HepG2 (cell line): ENCODE data around the gene HMGN4. TPM values are rescaled to one million over a fixed set of nuclear protein-coding genes. Genes with fewer than 3 reads are reported as not detected.
A peak's percentile ranks its signal among the peaks of the same experiment; 100 is the strongest.

ENCODE experiments used
- ARID3A ChIP-seq: IDR thresholded peaks from 2 replicates; pipeline ENCODE4 v1.6.1; 2012; ENCODE audit warnings: low read depth, low read length, improper control_type of control experiment
- ASH2L ChIP-seq: fragments of 300-600, 200-600 bp; sonication (generic); IDR thresholded peaks from 2 replicates; pipeline ENCODE4 v1.7.0; 2017; ENCODE audit warnings: low read depth, mild to moderate bottlenecking, moderate library complexity, mixed read lengths, low read length; ENCODE audit not compliant: insufficient read length
- ATF3 ChIP-seq: sonication (generic); formaldehyde crosslinking; IDR thresholded peaks from 2 replicates; pipeline ENCODE4 v1.4.0; 2020; ENCODE audit warnings: missing genetic modification reagents
- BHLHE40 ChIP-seq: IDR thresholded peaks from 2 replicates; pipeline ENCODE4 v1.6.1; 2011; ENCODE audit warnings: low read length, improper control_type of control experiment
- CCDC6 ChIP-seq: sonication (generic); formaldehyde crosslinking; IDR thresholded peaks from 2 replicates; pipeline ENCODE4 v1.8.1; 2022; ENCODE audit warnings: mild to moderate bottlenecking, missing genetic modification reagents, moderate library complexity
- HNRNPK ChIP-seq: fragments of 200-400 bp; formaldehyde crosslinking; IDR thresholded peaks from 2 replicates; pipeline ENCODE4 v1.6.1; 2018; ENCODE audit warnings: low read length, low read depth, moderate library complexity, mild to moderate bottlenecking; ENCODE audit not compliant: poor library complexity, severe bottlenecking
- HNRNPL ChIP-seq: fragments of 200-400 bp; formaldehyde crosslinking; IDR thresholded peaks from 2 replicates; pipeline ENCODE4 v1.6.1; 2017; ENCODE audit warnings: mild to moderate bottlenecking, low read depth, low read length
- KLF16 ChIP-seq, 2 experiments: sonication (generic) in 1 of 2; formaldehyde crosslinking in 1 of 2; IDR thresholded peaks; 2 replicates each; pipeline versions ENCODE4 v1.6.1 to v1.8.0; 2016 to 2023; ENCODE audit warnings: missing genetic modification reagents in 2 of 2, missing compliant biosample characterization in 1 of 2
- MNT ChIP-seq: fragments of 450-650 bp; IDR thresholded peaks from 2 replicates; pipeline ENCODE4 v1.6.1; 2016
- RFXAP ChIP-seq: sonication (generic); formaldehyde crosslinking; IDR thresholded peaks from 2 replicates; pipeline ENCODE4 v1.4.0; 2020; ENCODE audit warnings: missing genetic modification reagents, borderline replicate concordance
- SMARCE1 ChIP-seq: fragments of 450-650 bp; IDR thresholded peaks from 2 replicates; pipeline ENCODE4 v1.6.1; 2017; ENCODE audit warnings: borderline replicate concordance
- SP5 ChIP-seq: IDR thresholded peaks from 2 replicates; pipeline ENCODE4 v1.6.1; 2016; ENCODE audit warnings: low read depth, borderline replicate concordance
- TCF12 ChIP-seq, 2 experiments: fragments of 450-650 bp in 1 of 2; sonication (generic) in 1 of 2; formaldehyde crosslinking in 1 of 2; IDR thresholded peaks; 2 replicates each; pipeline versions ENCODE4 v1.6.1 to v1.8.0; 2017 to 2022; ENCODE audit warnings: antibody characterized with exemption in 1 of 2, mild to moderate bottlenecking in 1 of 2, missing genetic modification reagents in 1 of 2, moderate library complexity in 1 of 2
- TOE1 ChIP-seq: sonication (generic); formaldehyde crosslinking; IDR thresholded peaks from 2 replicates; pipeline ENCODE4 v1.4.0; 2020; ENCODE audit warnings: mild to moderate bottlenecking, missing genetic modification reagents
- ZC3H4 ChIP-seq: sonication (generic); formaldehyde crosslinking; IDR thresholded peaks from 2 replicates; pipeline ENCODE4 v1.4.0; 2020; ENCODE audit warnings: missing genetic modification reagents, borderline replicate concordance
- ZNF280D ChIP-seq: sonication (generic); formaldehyde crosslinking; IDR thresholded peaks from 2 replicates; pipeline ENCODE4 v1.5.1; 2020; ENCODE audit warnings: mild to moderate bottlenecking, missing genetic modification reagents
- ZNF414 ChIP-seq: sonication (generic); formaldehyde crosslinking; IDR thresholded peaks from 2 replicates; pipeline ENCODE4 v1.5.0; 2020; ENCODE audit warnings: missing genetic modification reagents
- ZNF660 ChIP-seq: sonication (generic); formaldehyde crosslinking; IDR thresholded peaks from 2 replicates; pipeline ENCODE4 v1.5.1; 2020; ENCODE audit warnings: mild to moderate bottlenecking, low read depth, missing genetic modification reagents, borderline replicate concordance
- ZNF713 ChIP-seq: sonication (generic); formaldehyde crosslinking; IDR thresholded peaks from 2 replicates; pipeline ENCODE4 v1.4.0; 2020; ENCODE audit warnings: mild to moderate bottlenecking, missing genetic modification reagents
- ZSCAN22 ChIP-seq: sonication (generic); formaldehyde crosslinking; IDR thresholded peaks from 2 replicates; pipeline ENCODE4 v1.4.0; 2020; ENCODE audit warnings: mild to moderate bottlenecking, missing genetic modification reagents
- ZSCAN9 ChIP-seq: IDR thresholded peaks from 2 replicates; pipeline ENCODE4 v1.6.1; 2016; ENCODE audit warnings: borderline replicate concordance
- polyA plus RNA-seq, 8 experiments: library from polyadenylated mRNA; depleted of rRNA in 3 of 8; stranded (reverse) in 7 of 8; unstranded in 1 of 8; fragments of >200 nt; fragmentation: Illumina TruSeq in 4 of 8; extraction: Trizol in 4 of 8; gene quantifications; 2 replicates each; pipeline versions ENCODE4 v1.2.1 to v1.2.3, GENCODE V29; 2011 to 2016; ENCODE audit warnings: low read depth in 4 of 8, missing spikeins in 1 of 8, mixed read lengths in 1 of 8; ENCODE audit not compliant: insufficient read depth in 1 of 8
- total RNA-seq, 5 experiments: library from RNA; depleted of rRNA; stranded (reverse); fragments of >200 nt; fragmentation: Illumina TruSeq; extraction: Trizol; gene quantifications; 2 replicates each; pipeline ENCODE4 v1.2.3, GENCODE V29; 2016; ENCODE audit warnings: low read depth in 1 of 5

The HMGN4 gene
- total and polyA plus RNA-seq, 2 of the 13 experiments (the other 11 are each of a cell fraction or from before 2014, with no cell fraction given): 39.9 to 52.1 TPM

GRCh38 chr6:26568601-26569432 lies 30.7 kb downstream of the HMGN4 start (continued):
- TF ChIP-seq SP5 (CRISPR knock-in tag): peak; percentile 34; the same call in 1 of the 2 replicates
- TF ChIP-seq MNT: peak; percentile 45
- TF ChIP-seq ZNF660 (CRISPR knock-in tag): no peak
- TF ChIP-seq ATF3: peak; percentile 38; the same call in 1 of the 2 replicates
- TF ChIP-seq TCF12 (IDR thresholded peaks at IDR 0.05): no peak
- no peak for TF ChIP-seq TCF12 (CRISPR knock-in tag; IDR thresholded peaks at IDR 0.05)
- TF ChIP-seq TOE1: no peak
- TF ChIP-seq ZNF280D (CRISPR knock-in tag): peak; percentile 81
- TF ChIP-seq ZNF414 (CRISPR knock-in tag): peak; percentile 84; the same call in 1 of the 2 replicates
- TF ChIP-seq RFXAP (CRISPR knock-in tag): peak; percentile 75; the same call in 1 of the 2 replicates
- TF ChIP-seq BHLHE40: 0 out of 2 replicates have a peak, but pooled peaks have one; percentile 37
- TF ChIP-seq ZSCAN9 (CRISPR knock-in tag): peak; percentile 92
- TF ChIP-seq HNRNPK: no peak
- peak; percentile 87 for TF ChIP-seq ARID3A
- TF ChIP-seq HNRNPL: no peak
- TF ChIP-seq CCDC6: peak; percentile 27; the same call in 1 of the 2 replicates
- TF ChIP-seq ZSCAN22 (CRISPR knock-in tag): no peak
- TF ChIP-seq KLF16 (CRISPR knock-in tag; IDR thresholded peaks at IDR 0.05): peak in 1 of 2 experiments; percentile 95; a peak in 2 of 4 replicates
- TF ChIP-seq ASH2L: peak; percentile 97
- peak; percentile 55; the same call in 1 of the 2 replicates for TF ChIP-seq ZC3H4 (CRISPR knock-in tag)
- no peak for TF ChIP-seq ZNF713 (CRISPR knock-in tag)
- no peak for TF ChIP-seq SMARCE1
